CD4-positive, alpha-beta memory T cell (primary cell): ENCODE measurements around the gene ZFHX3. TPM values are rescaled to one million over a fixed set of nuclear protein-coding genes. Genes with fewer than 3 reads are reported as not detected.

ENCODE experiments used
- CTCF ChIA-PET: fragments of 350-600 bp; sonication (Branson Sonifier 250); formaldehyde crosslinking; loops from one replicate; lab custom pipeline; 2021; ENCODE audit warnings: inconsistent platforms; ENCODE audit not compliant: partially characterized antibody; lab: Charles Lee
- POLR2A ChIA-PET: fragments of 350-600 bp; sonication (Branson Sonifier 250); formaldehyde crosslinking; loops from one replicate; lab custom pipeline; 2021; ENCODE audit not compliant: partially characterized antibody; lab: Charles Lee
- DNase-seq, 5 donors: peaks; one replicate each; pipeline versions ENCODE4 v3.0.0 to v3.0.0-alpha.2; 2020 to 2022; ENCODE audit warnings: mixed read lengths in 1 of 5
- H3K27ac ChIP-seq: one replicate; pipeline ENCODE4 v1.7.0; 2013; ENCODE audit warnings: low read depth, low read length
- H3K27me3 ChIP-seq: 2 replicates; pipeline ENCODE4 v1.7.0; 2013; ENCODE audit warnings: mild to moderate bottlenecking, low read length, moderate library complexity; ENCODE audit not compliant: insufficient read depth
- H3K36me3 ChIP-seq: 2 replicates; pipeline ENCODE4 v1.7.0; 2013; ENCODE audit warnings: mild to moderate bottlenecking, low read length, moderate library complexity; ENCODE audit not compliant: insufficient read depth
- H3K4me1 ChIP-seq: 2 replicates; pipeline ENCODE4 v1.7.0; 2013; ENCODE audit warnings: mild to moderate bottlenecking, low read length, moderate library complexity; ENCODE audit not compliant: insufficient read depth
- H3K4me3 ChIP-seq, 2 donors: one replicate each; pipeline ENCODE4 v1.7.0; 2013; ENCODE audit warnings: low read length in 2 of 2, mild to moderate bottlenecking in 1 of 2
- H3K9me3 ChIP-seq, 2 donors: one replicate each; pipeline ENCODE4 v1.7.0; 2013; ENCODE audit warnings: low read length in 2 of 2, control low read depth in 1 of 2; ENCODE audit not compliant: control insufficient read depth in 1 of 2
- H3K27ac Mint-ChIP-seq, 7 donors: one replicate each; pipeline ENCODE4 v1.8.0; 2020 to 2021; ENCODE audit warnings: mixed read lengths in 7 of 7, mild to moderate bottlenecking in 6 of 7, inconsistent platforms in 3 of 7, moderate library complexity in 3 of 7
- H3K27me3 Mint-ChIP-seq, 2 donors: one replicate each; pipeline ENCODE4 v1.8.0; 2020 to 2021; ENCODE audit warnings: mixed read lengths in 2 of 2
- H3K36me3 Mint-ChIP-seq, 2 donors: one replicate each; pipeline ENCODE4 v1.8.0; 2020 to 2021; ENCODE audit warnings: mixed read lengths in 2 of 2, inconsistent platforms in 1 of 2, mild to moderate bottlenecking in 1 of 2
- H3K4me1 Mint-ChIP-seq, 4 donors: one replicate each; pipeline ENCODE4 v1.8.0; 2020 to 2021; ENCODE audit warnings: mixed read lengths in 4 of 4, mild to moderate bottlenecking in 1 of 4
- H3K4me3 Mint-ChIP-seq, 8 donors: one replicate each; pipeline ENCODE4 v1.8.0; 2020 to 2021; ENCODE audit warnings: mixed read lengths in 8 of 8, mild to moderate bottlenecking in 7 of 8, moderate library complexity in 6 of 8, inconsistent platforms in 3 of 8
- H3K9me3 Mint-ChIP-seq, 8 donors: one replicate each; pipeline ENCODE4 v1.8.0; 2020 to 2021; ENCODE audit warnings: mixed read lengths in 8 of 8, mild to moderate bottlenecking in 5 of 8, inconsistent platforms in 3 of 8, moderate library complexity in 1 of 8
- intact Hi-C: fragments of 100-400 bp; cut with micrococcal nuclease; formaldehyde crosslinking; loops from one replicate; pipeline ENCODE4 v1.15.1; 2023
- polyA plus RNA-seq, 2 donors: library from polyadenylated mRNA; unstranded; fragments of 300-500 nt; fragmentation: Illumina TruSeq; gene quantifications; one replicate each; pipeline ENCODE4 v1.2.3, GENCODE V29; 2021
- total RNA-seq, 2 experiments: library from RNA; stranded (reverse); gene quantifications; one replicate each; pipeline ENCODE4 v1.2.3, GENCODE V29; 2021

The ZFHX3 gene
- total and polyA plus RNA-seq, 4 experiments from 2014 or later, result 0.01 to 0.99 (median 0.36) TPM

DNA sequence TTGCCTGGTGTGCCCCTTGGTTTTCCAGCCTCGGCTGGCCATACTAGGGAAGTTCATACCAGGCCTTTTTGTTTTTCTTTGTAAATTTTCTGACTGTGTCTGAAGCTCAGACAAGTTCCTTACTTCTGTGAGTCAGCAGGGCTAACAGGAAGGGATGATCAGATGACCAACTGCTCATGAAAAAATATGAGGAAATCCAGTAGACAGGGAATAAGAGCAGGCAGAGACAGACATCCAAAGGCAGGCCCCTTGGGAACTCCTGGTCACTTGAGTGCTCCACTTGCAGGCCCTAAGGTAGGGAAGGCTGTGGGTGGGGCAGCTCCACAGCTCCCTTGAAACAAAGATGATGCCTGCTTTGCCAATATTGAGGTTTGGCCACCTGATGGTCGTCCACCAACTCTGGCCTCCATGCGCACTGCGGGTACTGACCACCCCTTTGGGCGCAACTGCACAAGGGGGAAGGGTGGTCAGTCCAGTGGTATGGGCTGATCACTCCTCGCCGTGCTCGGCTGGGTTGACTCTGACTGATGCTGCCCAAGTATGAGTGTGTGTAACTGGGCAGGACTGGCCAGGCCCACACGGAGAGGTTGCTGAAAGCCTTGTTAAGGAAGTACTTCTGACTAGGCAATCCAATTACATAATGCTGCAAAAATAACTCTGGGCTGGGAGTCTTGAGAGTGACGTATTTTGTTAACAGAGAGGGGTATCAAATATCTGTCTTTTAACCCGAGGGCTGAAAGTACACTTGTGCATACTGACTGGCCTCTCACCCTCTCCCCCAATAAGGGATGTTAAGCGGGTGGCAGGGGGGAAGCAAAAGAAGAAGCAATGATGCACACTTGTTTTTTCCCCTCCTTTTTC is 20.8 kb upstream of the ZFHX3 start:
- ChIA-PET POLR2A (no interaction called here), CTCF (no interaction called here)
- no peaks in the 10 kb centered on the region for H3K4me1 ChIP-seq
- Mint-ChIP-seq H3K36me3 (no peaks in the 10 kb centered on the region), H3K9me3 (peaks cover 0 to under 1% (median 0%) of the 10 kb centered on the region in 8 donors), H3K27ac (peak overlapping the region in 1 of 7 donors; percentile 29), H3K4me1 (peaks cover 0 to 2% (median 0%) of the 10 kb centered on the region in 4 donors), H3K4me3 (no peak overlapping the region), H3K27me3 (peaks cover 27 to 32% of the 10 kb centered on the region in 2 donors)
- DNase-seq, result no peak
- H3K27ac ChIP-seq, result no peak overlapping the region
- no peak overlapping the region for H3K4me3 ChIP-seq
- peaks cover 6% of the 10 kb centered on the region for H3K27me3 ChIP-seq
- intact Hi-C loops, result no loop called here
- no peaks in the 10 kb centered on the region for H3K9me3 ChIP-seq
- no peaks in the 10 kb centered on the region for H3K36me3 ChIP-seq

DNA sequence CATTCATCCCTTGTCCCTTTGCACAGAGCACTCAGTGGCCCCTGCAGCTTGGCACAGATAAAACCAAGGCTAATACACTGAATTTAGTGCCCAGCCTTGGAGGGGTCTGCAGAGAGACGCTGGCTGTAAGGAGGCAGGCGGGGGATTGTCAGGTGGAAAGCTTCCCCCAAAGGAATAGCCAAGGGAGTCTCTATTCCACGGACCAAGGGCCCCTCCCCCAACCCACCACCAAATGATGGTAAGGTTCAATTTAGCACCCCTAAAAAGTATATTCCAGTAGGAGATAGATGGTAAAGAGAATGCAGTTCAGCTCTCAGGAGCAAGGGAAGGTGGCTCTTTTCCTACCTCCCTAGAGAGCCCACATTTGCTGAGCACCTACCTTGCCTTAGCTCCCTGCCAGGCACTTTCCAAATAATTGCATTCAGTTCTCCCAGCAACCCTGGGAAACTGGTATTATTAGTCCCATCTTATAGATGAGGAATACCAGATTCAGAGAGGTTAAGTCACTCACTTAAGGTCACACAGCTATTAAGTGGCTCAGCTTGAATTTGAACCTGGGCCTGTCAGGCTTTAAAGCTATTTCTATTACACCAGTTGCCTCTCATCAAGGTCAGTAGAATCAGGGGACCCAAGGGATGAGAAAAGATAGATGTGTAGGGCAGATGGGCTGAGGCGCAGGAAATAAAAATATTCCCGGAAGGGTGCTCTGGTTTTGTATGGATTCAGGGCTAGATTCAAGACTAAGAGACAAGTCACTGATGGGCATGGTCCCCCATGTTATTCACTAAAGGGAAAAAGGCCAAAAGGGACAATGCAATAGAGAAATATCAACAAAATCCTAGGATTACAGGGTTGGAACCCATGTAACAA is 20.0 kb upstream of the ZFHX3 start:
- H3K27ac Mint-ChIP-seq, result no peak overlapping the region
- H3K9me3 ChIP-seq, result no peaks in the 10 kb centered on the region
- no peak overlapping the region for H3K4me3 Mint-ChIP-seq
- H3K27me3 Mint-ChIP-seq, result peaks cover 34 to 38% of the 10 kb centered on the region in 2 donors
- no peak overlapping the region for H3K4me3 ChIP-seq
- H3K36me3 Mint-ChIP-seq, result no peaks in the 10 kb centered on the region
- no peak for DNase-seq
- no peaks in the 10 kb centered on the region for H3K9me3 Mint-ChIP-seq
- ChIA-PET POLR2A (no interaction called here), CTCF (no interaction called here)
- intact Hi-C loops, result no loop called here
- H3K27ac ChIP-seq, result no peak overlapping the region
- no peaks in the 10 kb centered on the region for H3K4me1 ChIP-seq
- H3K27me3 ChIP-seq, result peaks cover 11% of the 10 kb centered on the region
- H3K4me1 Mint-ChIP-seq, result peaks cover 0 to 2% (median 0%) of the 10 kb centered on the region in 4 donors
- no peaks in the 10 kb centered on the region for H3K36me3 ChIP-seq

DNA sequence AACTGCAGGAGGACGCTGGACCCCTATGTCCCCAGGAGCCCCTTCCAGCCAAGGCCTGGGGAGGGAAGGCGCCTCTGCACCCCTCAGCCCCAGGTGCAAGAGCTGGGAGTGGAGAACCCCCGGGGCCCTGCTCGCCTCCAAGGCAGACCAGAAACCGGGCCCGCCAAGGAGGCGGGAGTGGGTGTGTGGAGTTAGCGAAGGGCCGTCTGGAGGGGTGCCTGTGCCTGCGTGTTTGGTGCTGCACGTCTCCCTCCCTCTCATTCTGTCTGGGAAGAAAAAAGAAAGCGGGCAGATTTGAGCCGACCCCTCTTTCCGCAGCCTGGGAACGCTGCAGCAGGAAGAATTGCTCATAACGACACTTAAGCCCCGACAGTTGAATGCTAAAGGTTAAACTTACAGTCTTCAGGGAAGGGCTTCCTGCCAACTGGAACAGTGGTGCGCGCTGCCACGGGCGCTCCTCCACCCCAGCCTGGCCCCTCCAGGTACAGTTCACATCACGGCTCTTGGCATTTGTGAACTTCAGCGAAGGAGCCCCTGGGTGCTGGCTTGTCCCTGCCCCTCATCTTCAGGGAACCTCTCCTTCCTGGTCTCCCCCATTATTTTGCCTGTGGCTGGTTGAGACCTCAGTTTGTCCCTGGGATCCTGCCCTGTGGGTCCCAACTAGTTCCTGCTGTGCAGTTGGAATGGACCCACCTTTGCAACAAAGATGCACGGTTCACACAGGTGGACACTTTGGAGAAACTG is 19.2 kb upstream of the ZFHX3 start:
- intact Hi-C loops, result no loop called here
- no peak overlapping the region for H3K4me3 Mint-ChIP-seq
- H3K36me3 Mint-ChIP-seq, result no peaks in the 10 kb centered on the region
- no peak for DNase-seq
- no peak overlapping the region for H3K27ac Mint-ChIP-seq
- Histone ChIP-seq H3K4me3 (no peak overlapping the region), H3K27me3 (peaks cover 13% of the 10 kb centered on the region), H3K4me1 (no peaks in the 10 kb centered on the region), H3K9me3 (no peaks in the 10 kb centered on the region), H3K27ac (no peak overlapping the region), H3K36me3 (no peaks in the 10 kb centered on the region)
- peaks cover 41 to 44% of the 10 kb centered on the region in 2 donors for H3K27me3 Mint-ChIP-seq
- ChIA-PET POLR2A (no interaction called here), CTCF (no interaction called here)
- H3K4me1 Mint-ChIP-seq, result peaks cover 2 to 5% (median 5%) of the 10 kb centered on the region in 4 donors
- no peaks in the 10 kb centered on the region for H3K9me3 Mint-ChIP-seq

DNA sequence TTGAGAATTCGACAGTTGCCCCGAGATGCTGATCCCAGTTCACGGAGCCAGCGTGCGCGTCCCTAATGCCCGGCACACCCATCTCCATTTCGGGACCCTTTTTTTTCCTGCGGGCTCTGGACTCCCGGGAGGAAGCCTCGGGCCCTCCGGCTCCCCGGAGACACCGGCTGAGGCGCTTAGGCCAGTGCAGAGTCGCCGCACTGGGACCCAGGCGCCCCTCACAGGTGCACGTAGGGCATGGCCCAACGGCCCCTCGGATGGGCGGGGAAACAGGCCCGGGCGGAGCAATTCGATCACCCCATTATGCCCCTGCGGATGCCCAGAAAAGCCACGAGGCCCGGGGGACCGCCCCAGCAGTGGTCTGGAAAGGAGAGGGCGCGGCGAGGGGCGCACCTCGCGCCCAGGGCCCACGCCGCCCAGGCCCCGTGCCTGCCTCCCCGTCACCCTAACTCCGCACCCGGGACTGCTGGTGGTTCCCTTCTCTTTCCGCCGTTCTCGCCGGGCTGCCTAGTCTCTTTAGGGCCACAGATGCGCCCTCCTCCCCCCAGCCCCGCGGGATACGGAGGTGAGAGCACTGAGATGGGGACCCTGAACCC is 18.5 kb upstream of the ZFHX3 start:
- peaks cover 16% of the 10 kb centered on the region for H3K27me3 ChIP-seq
- intact Hi-C loops, result no loop called here
- Mint-ChIP-seq H3K27me3 (peaks cover 45% of the 10 kb centered on the region in 2 donors), H3K36me3 (no peaks in the 10 kb centered on the region), H3K27ac (no peak overlapping the region), H3K4me3 (no peak overlapping the region), H3K4me1 (peaks cover 2 to 6% (median 5%) of the 10 kb centered on the region in 4 donors), H3K9me3 (no peaks in the 10 kb centered on the region)
- H3K36me3 ChIP-seq, result no peaks in the 10 kb centered on the region
- no peak for DNase-seq
- CTCF ChIA-PET, result no interaction called here
- H3K9me3 ChIP-seq, result no peaks in the 10 kb centered on the region
- no peak overlapping the region for H3K27ac ChIP-seq
- POLR2A ChIA-PET, result no interaction called here
- H3K4me1 ChIP-seq, result no peaks in the 10 kb centered on the region
- no peak overlapping the region for H3K4me3 ChIP-seq

DNA sequence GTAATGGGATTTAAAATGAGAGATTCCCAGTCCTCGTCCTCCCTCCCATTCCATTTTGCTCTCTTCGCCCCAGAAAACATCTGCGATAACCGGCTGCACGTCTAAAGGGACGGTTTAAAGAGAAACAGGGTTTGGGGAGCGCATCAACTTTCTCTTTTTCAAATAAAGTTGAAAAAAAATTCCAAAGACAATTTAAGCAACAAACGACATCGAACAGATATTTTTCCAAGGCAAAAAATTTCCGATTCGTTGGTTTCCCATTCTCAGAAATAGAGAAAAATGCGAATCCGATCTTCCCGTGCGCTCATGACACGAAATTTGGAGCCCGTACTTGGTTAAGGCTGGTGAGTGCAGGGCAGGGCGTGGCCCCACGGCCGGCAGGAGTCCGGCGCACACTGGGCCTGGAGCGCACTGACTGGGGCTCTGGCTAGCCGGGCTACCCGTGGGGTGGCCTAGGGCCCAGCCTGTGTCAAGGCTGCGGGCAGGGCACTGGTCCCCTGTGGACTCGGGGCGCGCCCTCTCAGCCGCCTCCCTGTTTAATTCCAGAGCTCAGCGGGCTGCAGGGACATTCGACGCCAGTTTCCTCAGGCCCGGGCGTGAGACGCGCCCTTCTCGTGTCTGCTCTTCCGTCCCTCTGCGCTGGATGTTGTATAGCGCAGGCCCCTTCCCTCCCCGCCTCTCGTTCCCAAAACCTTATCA is 17.9 kb upstream of the ZFHX3 start:
- H3K27me3 Mint-ChIP-seq, result peaks cover 42% of the 10 kb centered on the region in 2 donors
- H3K36me3 Mint-ChIP-seq, result no peaks in the 10 kb centered on the region
- DNase-seq, result no peak
- ChIA-PET CTCF (no interaction called here), POLR2A (no interaction called here)
- peaks cover 2 to 6% (median 4%) of the 10 kb centered on the region in 4 donors for H3K4me1 Mint-ChIP-seq
- no peaks in the 10 kb centered on the region for H3K9me3 Mint-ChIP-seq
- peak overlapping the region in 1 of 8 donors; percentile 26 for H3K4me3 Mint-ChIP-seq
- no peak overlapping the region for H3K27ac Mint-ChIP-seq
- H3K4me3 ChIP-seq, result no peak overlapping the region
- H3K36me3 ChIP-seq, result no peaks in the 10 kb centered on the region
- H3K27ac ChIP-seq, result no peak overlapping the region
- H3K4me1 ChIP-seq, result no peaks in the 10 kb centered on the region
- H3K27me3 ChIP-seq, result peaks cover 16% of the 10 kb centered on the region
- H3K9me3 ChIP-seq, result no peaks in the 10 kb centered on the region
- intact Hi-C loops, result no loop called here

DNA sequence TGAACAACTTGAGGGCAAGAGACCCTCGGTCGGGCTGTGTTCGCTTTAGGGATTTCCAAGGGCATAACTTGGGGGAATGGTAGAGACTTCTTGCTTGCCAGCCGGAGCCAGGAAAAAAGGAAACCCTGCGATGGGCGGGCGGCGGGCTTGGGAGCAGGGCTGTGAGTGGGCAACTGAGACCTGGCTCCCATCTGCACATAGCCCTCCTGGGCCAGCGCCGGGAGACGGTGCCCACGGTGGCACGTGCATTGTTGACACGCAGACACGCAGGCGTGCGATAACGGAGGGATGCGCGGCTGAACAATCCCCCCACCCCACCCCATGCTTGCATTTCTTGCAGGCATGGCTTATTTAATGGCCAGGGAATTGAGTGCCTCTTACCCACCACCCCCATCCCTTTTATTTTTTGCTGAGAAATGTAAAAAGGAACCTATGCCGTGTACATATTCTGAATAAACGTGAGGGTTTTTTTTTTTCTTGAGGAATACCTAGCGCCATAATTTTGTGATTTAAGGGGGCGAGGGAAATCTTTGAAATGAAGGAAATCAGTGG is 17.1 kb upstream of the ZFHX3 start:
- intact Hi-C loops, result no loop called here
- H3K9me3 ChIP-seq, result no peaks in the 10 kb centered on the region
- H3K27me3 ChIP-seq, result peaks cover 16% of the 10 kb centered on the region
- Mint-ChIP-seq H3K27ac (no peak overlapping the region), H3K4me1 (peaks cover 2 to 6% (median 4%) of the 10 kb centered on the region in 4 donors), H3K9me3 (no peaks in the 10 kb centered on the region), H3K27me3 (peaks cover 44 to 46% of the 10 kb centered on the region in 2 donors), H3K4me3 (peak overlapping the region in 1 of 8 donors; percentile 26), H3K36me3 (no peaks in the 10 kb centered on the region)
- POLR2A ChIA-PET, result no interaction called here
- no peak overlapping the region for H3K27ac ChIP-seq
- H3K4me3 ChIP-seq, result no peak overlapping the region
- no peaks in the 10 kb centered on the region for H3K4me1 ChIP-seq
- no peak for DNase-seq
- no peaks in the 10 kb centered on the region for H3K36me3 ChIP-seq
- CTCF ChIA-PET, result no interaction called here
